Liver (tissue), 2 donors: ENCODE measurements around the gene KIF6.

Source experiments
- RAD21 ChIP-seq, 2 donors: IDR thresholded peaks; 2 replicates each; pipeline ENCODE4 v1.6.1; 2016; ENCODE audit warnings: antibody characterized with exemption in 2 of 2, mild to moderate bottlenecking in 2 of 2
- YY1 ChIP-seq: IDR thresholded peaks from 2 replicates; pipeline ENCODE4 v1.6.1; 2016; ENCODE audit warnings: antibody characterized with exemption, mild to moderate bottlenecking
- TF ChIP-seq, protein P1 (sequence below): IDR thresholded peaks from 2 replicates; pipeline ENCODE4 v1.6.1; 2016; ENCODE audit warnings: antibody characterized with exemption
- TF ChIP-seq, protein P2 (sequence below): IDR thresholded peaks from 2 replicates; pipeline ENCODE4 v1.6.1; 2016; ENCODE audit warnings: antibody characterized with exemption
- donor health status: healthy.

DNA sequence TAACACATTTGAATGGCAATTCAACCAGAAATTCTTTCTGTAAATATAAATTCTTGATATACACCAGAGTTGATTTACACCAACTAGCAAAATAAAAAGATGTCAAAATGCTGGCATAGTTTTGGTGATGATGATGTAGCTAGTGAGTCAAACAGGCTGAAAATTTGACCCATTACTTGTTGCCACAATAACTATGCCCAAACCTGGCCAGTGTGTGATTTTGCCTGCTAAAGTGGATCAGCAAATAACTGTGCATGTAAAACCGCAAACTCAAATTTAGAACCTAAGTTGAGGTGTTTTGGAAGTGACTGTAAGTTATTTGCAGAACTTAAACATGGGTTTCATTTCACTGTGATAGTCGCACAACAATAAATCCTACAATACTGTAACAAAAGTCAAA is 125.9 kb downstream of the KIF6 start:
- TF ChIP-seq YY1: no peak
- TF ChIP-seq RAD21 (IDR thresholded peaks at IDR 0.05): no peak
- TF ChIP-seq, protein P1, sequence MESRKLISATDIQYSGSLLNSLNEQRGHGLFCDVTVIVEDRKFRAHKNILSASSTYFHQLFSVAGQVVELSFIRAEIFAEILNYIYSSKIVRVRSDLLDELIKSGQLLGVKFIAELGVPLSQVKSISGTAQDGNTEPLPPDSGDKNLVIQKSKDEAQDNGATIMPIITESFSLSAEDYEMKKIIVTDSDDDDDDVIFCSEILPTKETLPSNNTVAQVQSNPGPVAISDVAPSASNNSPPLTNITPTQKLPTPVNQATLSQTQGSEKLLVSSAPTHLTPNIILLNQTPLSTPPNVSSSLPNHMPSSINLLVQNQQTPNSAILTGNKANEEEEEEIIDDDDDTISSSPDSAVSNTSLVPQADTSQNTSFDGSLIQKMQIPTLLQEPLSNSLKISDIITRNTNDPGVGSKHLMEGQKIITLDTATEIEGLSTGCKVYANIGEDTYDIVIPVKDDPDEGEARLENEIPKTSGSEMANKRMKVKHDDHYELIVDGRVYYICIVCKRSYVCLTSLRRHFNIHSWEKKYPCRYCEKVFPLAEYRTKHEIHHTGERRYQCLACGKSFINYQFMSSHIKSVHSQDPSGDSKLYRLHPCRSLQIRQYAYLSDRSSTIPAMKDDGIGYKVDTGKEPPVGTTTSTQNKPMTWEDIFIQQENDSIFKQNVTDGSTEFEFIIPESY: no peak
- TF ChIP-seq, protein P2, sequence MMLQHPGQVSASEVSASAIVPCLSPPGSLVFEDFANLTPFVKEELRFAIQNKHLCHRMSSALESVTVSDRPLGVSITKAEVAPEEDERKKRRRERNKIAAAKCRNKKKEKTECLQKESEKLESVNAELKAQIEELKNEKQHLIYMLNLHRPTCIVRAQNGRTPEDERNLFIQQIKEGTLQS: no peak
